ENCODE results near the gene BTRC. TPM values are rescaled to one million over a fixed set of nuclear protein-coding genes. Genes with fewer than 3 reads are reported as not detected.

Gene BTRC
- total RNA-seq, 1 donor from 2014 or later, result 0.96 TPM

DNA sequence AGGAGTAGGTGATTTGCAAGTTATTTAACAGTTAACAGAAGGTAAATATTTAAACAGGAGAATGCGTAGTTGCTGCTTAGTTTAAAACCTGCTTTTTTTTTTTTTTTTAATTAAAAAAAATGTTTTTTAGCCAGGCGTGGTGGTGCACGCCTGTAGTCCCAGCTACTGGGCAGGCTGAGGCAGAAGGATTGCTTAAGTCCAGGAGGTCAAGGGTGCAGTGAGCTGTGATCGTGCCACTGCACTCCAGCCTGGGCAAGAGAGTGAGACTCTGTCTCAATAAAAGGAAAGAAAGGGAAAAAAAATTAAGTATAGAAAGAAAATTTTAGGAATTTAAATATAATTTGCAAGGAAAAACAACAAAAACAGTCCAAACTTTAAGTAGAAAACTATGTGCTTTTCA is 71.6 kb downstream of the BTRC start:
- Histone ChIP-seq H3K27me3 (no peaks in the 10 kb centered on the region), H3K27ac (no peak overlapping the region), H3K4me1 (no peaks in the 10 kb centered on the region), H3K36me3 (no peaks in the 10 kb centered on the region), H3K9me3 (no peaks in the 10 kb centered on the region), H3K4me3 (no peak overlapping the region)
- TF ChIP-seq, protein P1, sequence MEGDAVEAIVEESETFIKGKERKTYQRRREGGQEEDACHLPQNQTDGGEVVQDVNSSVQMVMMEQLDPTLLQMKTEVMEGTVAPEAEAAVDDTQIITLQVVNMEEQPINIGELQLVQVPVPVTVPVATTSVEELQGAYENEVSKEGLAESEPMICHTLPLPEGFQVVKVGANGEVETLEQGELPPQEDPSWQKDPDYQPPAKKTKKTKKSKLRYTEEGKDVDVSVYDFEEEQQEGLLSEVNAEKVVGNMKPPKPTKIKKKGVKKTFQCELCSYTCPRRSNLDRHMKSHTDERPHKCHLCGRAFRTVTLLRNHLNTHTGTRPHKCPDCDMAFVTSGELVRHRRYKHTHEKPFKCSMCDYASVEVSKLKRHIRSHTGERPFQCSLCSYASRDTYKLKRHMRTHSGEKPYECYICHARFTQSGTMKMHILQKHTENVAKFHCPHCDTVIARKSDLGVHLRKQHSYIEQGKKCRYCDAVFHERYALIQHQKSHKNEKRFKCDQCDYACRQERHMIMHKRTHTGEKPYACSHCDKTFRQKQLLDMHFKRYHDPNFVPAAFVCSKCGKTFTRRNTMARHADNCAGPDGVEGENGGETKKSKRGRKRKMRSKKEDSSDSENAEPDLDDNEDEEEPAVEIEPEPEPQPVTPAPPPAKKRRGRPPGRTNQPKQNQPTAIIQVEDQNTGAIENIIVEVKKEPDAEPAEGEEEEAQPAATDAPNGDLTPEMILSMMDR (IDR thresholded peaks at IDR 0.05), result no peak
- intact Hi-C loops (cut with DNase I), result no loop called here
- no peak for DNase-seq (ENCODE audit: low spot score in 2 of 2)

DNA sequence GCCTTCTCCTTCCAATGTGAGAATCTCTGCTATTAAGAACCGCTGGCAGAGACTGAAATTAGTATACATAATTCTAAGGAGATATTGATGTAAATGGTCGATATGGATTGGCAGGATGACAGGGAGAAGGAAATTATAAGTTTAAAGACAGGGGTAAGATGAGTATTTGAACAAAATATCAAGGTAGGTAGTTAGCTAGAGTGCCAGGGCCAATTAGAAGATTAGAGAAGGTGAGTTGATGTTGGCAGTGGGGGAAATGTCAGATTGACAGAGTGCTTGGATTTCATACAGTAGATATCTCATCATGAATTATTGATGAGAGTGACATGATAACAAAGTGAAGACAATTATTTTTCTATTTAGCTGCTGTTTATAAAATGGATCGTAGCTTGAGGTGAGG is 74.1 kb downstream of the BTRC start:
- no peaks in the 10 kb centered on the region for H3K27me3 ChIP-seq
- intact Hi-C loops (cut with DNase I), result no loop called here
- H3K4me3 ChIP-seq, result no peak overlapping the region
- no peak overlapping the region for H3K27ac ChIP-seq
- TF ChIP-seq, protein P1 (IDR thresholded peaks at IDR 0.05), result no peak
- no peaks in the 10 kb centered on the region for H3K36me3 ChIP-seq
- no peaks in the 10 kb centered on the region for H3K4me1 ChIP-seq
- no peak for DNase-seq (ENCODE audit: low spot score in 2 of 2)
- no peaks in the 10 kb centered on the region for H3K9me3 ChIP-seq

DNA sequence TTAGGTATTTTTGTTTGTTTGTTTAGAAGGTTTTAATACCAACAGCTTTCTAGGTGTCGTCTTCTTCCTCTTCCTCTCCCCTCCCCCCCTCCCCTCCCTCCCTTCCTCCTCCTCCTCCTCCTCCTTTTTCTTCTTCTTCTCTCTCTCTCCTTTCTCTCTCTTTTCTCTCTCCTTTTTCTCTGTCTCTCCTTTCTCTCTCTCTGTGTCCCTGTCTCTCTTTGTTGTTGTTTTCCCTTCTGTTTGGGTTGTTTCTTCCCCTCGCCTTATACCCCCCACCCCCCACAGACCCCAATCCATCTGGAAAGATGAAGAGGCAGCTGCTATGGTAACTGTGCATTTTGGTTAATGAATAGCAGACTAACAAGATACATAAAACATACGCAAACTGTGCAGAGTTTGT is 75.5 kb downstream of the BTRC start:
- H3K27me3 ChIP-seq, result no peaks in the 10 kb centered on the region
- H3K27ac ChIP-seq, result no peak overlapping the region
- no peaks in the 10 kb centered on the region for H3K4me1 ChIP-seq
- H3K9me3 ChIP-seq, result no peaks in the 10 kb centered on the region
- H3K4me3 ChIP-seq, result no peak overlapping the region
- intact Hi-C loops (cut with DNase I), result no loop called here
- no peaks in the 10 kb centered on the region for H3K36me3 ChIP-seq
- TF ChIP-seq, protein P1 (IDR thresholded peaks at IDR 0.05), result no peak
- DNase-seq (ENCODE audit: low spot score in 2 of 2), result no peak

DNA sequence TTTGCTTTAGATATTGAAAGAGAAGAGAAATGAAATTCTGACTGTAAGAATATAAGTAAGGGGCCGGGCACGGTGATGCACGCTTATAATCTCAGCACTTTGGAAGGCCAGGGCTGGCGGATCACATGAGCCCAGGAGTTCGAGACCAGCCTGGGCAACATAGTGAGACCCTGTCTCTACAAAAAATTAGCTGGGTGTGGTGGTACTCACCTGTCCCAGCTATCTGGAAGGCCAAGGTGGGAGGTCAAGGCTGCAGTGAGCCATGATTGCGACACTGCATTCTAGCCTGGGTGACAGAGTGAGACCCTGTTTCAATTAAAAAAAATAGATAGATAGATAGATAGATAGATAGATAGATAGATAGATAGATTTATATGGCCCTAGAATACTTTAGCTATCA is 82.3 kb downstream of the BTRC start:
- DNase-seq (ENCODE audit: low spot score in 2 of 2), result no peak
- intact Hi-C loops (cut with DNase I), result no loop called here
- Histone ChIP-seq H3K4me1 (no peaks in the 10 kb centered on the region), H3K9me3 (no peaks in the 10 kb centered on the region), H3K36me3 (no peaks in the 10 kb centered on the region), H3K4me3 (no peak overlapping the region), H3K27me3 (no peaks in the 10 kb centered on the region), H3K27ac (no peak overlapping the region)
- TF ChIP-seq, protein P1 (IDR thresholded peaks at IDR 0.05), result no peak

DNA sequence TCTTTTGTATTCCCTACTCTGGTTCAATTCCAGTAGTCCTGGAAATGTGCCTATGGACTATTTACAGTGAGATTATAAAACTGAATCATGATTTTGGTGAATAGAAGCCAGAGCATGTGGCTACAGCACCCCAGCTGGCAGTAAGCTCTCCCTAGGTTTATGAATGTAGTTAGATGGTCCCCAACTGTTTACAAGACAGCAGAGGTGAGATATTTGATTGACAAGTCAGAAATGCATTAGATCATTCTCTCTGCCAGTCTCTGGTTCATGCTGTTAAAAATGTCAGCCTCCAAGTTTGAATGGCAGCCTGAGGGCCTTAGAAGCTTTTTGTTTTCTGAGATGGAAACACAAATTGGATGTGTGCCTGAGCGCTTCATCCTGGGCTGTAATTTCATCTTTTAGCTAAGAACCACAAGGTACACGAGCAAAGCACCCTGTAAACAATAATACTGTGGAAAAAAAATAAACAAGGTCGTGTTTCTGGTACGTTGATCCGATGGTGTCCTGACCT is 85.0 kb downstream of the BTRC start:
- H3K4me3 ChIP-seq, result no peak overlapping the region
- no peak for DNase-seq (ENCODE audit: low spot score in 2 of 2)
- H3K27me3 ChIP-seq, result no peaks in the 10 kb centered on the region
- TF ChIP-seq, protein P1 (IDR thresholded peaks at IDR 0.05), result no peak
- no peaks in the 10 kb centered on the region for H3K4me1 ChIP-seq
- no peaks in the 10 kb centered on the region for H3K9me3 ChIP-seq
- H3K36me3 ChIP-seq, result no peaks in the 10 kb centered on the region
- no peak overlapping the region for H3K27ac ChIP-seq
- intact Hi-C loops (cut with DNase I), result no loop called here

Measured in ascending aorta (tissue), 2 donors.